Measurements from ENCODE around the gene RPL3. TPM values are rescaled to one million over a fixed set of nuclear protein-coding genes. Genes with fewer than 3 reads are reported as not detected.
"Not testable (repeated sequence)": the region's sequence is repeated elsewhere in the genome, so short reads cannot be mapped to it uniquely, and the experiment has no call there.

The RPL3 gene
- polyA plus RNA-seq, 4 donors: 2,659 to 3,242 (median 3,013) TPM

DNA sequence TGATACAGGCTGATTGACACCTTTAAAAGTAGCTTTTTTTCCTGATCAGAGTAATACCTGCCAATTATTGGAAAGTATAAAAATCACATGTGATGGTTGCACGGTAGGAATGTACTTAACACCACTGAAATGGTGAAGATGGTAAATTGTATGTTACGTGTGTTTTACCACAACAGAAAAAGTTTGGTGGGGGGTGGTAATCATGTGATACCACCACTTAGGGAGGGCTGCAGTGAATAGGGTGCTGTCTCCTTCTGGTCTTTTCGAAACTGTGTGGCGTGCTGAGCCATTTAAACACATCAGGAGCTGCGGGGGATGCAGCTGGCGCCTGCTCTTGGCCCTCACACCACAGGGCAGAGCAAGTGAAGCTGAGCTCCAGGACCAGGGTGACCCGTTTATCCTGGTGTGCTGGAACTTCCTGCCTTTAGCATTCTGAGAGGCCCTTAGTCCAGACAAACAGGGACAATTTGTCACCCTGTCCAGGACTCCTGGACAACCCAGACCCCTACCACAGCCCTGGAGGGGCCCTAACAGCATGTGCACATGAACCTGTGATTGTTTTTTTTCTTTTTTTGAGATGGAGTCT is 33.0 kb upstream of the RPL3 start:
- DNase-seq (ENCODE audit: low read depth in 4 of 4, low spot score in 3 of 4): no peak

DNA sequence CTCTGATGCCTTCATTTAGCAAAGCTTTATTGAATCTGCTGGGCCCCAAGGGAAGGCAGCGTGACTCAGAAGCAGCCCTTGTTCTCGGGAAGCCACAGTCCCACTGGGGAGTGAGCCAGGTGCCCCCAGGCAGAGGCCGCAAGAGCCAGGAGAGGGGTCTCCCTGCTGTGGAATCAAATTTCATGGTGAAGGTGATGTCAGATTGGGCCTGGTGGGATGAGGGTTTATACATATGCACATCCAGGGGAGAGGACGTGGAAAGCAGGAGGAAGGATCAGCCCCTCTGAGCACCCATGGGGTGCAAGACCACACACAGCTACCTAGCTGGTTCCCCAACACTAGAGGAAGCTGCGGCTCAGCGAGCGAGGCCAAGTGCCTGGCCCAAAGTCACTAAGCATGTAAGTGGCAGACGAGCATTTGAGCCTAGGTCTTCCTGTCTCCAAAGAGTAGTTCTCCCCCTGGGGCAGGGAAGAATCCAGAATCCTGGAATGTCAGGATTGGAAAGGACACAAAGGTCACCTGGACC is 32.3 kb upstream of the RPL3 start:
- no peak for DNase-seq (ENCODE audit: low read depth in 4 of 4, low spot score in 3 of 4)

DNA sequence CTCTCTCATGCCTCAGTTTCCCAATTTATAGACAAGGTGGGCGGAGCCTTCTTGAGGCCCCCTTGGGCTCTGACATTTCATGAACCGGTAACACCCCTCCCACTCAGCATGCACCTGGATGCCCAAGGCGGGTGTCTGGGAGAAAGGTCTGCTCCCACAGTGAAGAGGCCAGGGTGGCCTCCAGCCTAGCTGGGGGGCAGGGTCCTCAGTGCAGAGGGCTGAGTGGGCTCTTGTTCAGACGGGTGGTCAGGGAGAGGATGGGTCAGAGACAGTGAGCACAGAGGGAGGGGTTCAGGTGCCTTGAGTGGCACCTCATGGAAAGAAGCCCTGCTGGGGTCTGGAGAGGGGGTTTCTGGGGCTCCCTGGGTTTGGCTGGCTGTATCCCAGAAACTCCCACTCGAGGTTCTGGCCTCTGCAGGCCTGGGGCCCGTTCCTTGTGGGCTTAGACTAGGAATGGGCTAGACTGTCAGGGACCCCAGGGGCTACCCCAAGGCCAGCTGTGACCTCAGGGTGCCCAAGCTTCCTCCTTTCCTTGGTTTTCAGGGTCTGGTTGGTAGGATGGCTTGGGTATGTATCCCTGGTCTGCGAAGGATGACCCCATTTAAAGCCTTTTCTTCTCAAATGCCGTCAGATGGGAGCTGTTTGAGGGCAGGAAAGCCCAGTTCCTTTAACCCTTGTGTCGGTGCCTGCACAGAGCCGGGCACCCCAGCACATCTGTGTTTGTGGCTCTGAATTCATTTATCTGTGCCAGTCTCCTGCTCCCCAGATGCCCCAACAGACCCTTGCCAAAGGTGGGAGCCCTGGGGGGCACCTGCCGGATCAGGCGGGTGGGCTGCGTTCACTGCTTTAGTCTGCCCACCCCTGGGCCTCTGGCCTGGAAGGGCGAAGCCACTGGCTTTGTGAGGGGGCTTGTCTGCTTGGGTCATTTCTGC is 31.6 kb upstream of the RPL3 start:
- no peak for DNase-seq (ENCODE audit: low read depth in 4 of 4, low spot score in 3 of 4)

DNA sequence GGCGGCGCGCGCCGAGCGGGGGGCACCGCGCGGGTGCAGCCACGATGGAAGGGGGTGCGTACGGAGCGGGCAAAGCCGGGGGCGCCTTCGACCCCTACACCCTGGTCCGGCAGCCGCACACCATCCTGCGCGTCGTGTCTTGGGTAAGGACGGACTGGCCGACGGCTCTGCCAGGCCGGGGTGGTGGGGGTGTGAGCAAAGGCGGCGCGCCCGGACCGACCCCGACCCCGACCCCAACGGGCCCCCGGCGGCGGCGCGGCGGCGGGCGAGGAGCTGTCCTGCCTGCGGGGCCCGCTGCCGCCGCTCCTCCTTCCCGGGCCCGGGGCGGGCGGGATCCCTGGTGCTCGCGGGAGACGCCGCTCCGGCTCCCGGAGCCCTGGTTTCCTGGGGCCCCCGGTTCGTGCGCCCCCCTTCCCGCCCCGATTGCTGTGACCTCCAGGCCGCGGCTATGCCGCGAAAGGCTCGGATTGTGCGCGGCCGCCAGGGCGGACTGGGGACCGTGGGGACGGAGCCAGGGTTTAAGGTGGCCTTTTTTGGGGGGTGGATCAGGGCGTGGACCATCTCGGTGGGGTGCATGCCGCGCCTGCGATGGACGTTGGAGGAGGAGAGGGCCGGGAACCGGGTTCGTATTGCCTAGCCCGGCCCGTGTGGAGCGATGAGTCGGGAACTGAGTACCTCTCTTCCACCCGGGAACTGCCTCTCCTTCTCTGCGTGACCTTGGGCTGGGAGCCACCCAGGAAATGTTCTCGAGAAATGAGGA is 30.7 kb upstream of the RPL3 start, which contains the start of gene SYNGR1:
Gene SYNGR1 (plus strand): TSS at position 25 of the 760 bp plus-strand sequence. CDS start 20 bp downstream, at position 45.
- DNase-seq (ENCODE audit: low read depth in 4 of 4, low spot score in 3 of 4): no peak

DNA sequence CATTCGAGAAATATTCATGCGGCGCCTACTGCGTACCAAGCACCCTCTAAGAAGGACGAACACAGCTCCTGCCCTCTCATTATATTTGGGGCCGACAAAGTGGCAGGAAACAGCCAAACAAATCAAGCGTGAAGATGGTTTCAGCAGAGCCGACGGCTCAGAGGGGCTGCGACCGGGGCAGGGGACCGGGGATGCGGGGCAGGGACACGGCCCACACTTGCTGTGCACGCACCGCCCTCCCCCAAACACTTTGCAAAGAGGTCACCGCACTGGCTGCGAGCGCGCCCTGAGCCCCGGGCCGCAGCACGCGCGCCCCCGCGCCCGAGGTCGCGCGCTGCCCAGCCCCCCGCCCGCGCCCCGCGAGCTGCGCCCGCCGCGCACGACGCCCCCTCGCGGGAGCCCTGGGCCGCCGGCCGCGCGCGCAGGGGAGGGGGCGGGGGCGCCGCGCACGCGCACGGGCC is 30.1 kb upstream of the RPL3 start:
- DNase-seq (ENCODE audit: low read depth in 4 of 4, low spot score in 3 of 4): peak in 1 of 4 donors; percentile 27

DNA sequence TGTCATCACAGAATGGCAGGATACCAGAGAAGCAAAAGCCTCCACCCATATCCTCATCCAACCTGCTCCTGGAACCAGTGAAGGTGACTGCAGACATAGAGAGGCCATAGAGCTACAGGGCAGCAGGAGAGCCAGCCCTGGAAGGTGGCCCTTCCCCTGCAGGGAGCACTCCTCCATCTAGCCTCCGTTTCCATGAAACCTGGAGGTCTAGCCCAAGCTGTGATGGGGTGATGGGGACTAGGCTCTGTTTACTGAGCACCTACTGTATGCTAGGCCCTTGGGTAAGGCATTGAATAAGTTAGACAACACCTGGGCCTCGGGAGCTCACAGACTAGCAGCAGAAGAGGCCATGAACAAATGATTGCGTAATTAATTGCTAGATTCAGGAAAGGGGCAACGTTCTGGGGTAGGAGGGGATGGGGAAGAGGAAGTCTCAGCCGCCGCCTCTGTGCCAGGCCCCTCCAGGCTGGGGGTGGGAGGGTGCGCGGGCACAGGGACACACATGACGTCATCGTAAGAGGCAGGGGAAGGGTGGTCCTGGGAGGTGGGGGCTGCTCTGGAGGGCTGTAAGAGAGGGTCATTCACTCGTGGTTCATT is 29.6 kb upstream of the RPL3 start:
- DNase-seq (ENCODE audit: low read depth in 4 of 4, low spot score in 3 of 4): no peak

DNA sequence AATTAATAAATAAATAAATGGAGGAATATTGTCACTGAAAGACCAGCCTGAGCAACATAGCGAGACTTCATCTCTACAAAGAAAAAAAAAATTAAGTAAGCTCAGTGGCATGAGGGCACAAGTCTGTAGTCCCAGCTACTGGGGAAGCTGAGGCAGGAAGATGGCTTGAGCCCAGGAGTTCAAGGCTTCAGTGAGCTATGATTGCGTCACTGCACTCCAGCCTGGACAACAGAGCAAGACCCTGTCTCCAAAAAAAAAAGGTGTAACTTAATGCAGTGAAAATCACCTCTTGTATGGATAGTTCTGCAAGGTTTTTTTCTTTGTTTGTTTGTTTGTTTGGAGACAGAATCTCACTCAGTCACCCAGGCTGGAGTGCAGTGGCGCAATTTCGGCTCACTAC is 25.8 kb upstream of the RPL3 start:
- DNase-seq (ENCODE audit: low read depth in 4 of 4, low spot score in 3 of 4): no peak

DNA sequence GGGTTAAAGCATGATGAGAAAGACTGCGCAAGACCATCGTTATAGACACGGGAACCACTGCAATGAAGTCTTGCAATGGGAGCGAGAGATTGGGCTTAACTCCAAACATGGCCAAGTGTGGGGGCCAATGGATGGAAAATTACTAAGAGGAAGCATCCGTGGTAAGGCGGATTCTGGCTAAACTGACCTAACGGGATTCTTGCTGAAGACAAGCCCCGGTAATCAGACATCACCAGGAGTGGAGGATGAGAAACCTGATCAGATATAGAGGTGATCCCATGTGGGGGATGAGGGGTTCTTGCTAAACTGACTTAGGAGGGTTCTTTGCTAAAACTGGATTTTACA is 24.6 kb upstream of the RPL3 start:
- no peak for DNase-seq (ENCODE audit: low read depth in 4 of 4, low spot score in 3 of 4)

DNA sequence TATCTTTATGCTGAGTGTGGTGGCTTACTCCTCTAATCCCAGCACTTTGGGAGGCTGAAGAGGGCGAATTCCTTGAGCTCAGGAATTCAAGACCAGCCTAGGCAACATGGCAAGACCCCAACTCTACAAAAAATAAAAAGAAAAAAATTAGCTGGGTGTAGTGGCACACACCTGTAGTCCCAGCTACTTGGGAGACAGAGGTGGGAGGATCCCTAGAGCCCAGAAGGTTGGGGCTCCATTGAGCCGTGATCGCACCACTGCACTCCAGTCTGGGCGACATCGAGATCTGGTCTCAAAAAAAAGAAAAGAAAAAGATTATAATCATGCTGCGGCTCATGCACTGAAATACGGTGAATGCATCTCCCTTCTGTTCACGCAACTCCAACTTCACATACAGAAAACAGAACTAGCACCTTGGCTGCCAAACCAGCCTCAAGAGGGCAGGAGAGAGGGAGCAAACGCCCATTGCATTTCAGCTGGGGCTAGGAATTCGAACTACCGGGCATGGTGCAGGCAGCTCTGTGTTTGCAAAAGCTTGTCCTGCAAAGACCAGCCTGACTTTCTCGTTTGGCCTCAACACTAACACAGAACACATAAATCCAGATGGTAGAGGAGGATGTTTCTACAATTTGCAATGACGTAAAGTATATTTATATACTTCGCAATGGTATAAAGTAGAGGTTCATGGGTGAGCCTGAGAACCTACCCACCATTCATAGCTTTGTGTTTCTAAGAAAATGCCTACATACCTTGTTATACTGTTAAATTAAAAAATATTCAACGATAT is 24.0 kb upstream of the RPL3 start:
- DNase-seq (ENCODE audit: low read depth in 4 of 4, low spot score in 3 of 4): no peak

DNA sequence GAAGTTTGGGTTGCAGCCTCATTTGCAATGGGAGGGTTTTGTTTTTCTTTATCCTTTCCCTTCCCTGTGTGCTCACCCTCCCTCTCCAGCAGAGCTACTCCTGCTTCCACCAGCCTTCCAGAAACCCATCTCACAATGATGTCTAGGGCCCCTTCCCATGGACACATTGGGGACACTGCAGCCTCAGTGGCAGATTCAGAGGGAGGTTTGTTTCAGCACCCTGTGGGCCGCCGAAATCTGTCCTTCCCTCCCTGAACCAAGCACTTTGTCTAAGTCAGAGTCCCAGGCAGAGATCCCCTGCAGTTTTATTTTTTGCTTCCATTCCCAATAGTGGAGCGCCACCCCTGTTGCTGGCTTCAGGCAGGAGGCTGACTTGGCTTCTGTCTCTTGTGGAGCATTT is 21.8 kb upstream of the RPL3 start:
- no peak for DNase-seq (ENCODE audit: low read depth in 4 of 4, low spot score in 3 of 4)

DNA sequence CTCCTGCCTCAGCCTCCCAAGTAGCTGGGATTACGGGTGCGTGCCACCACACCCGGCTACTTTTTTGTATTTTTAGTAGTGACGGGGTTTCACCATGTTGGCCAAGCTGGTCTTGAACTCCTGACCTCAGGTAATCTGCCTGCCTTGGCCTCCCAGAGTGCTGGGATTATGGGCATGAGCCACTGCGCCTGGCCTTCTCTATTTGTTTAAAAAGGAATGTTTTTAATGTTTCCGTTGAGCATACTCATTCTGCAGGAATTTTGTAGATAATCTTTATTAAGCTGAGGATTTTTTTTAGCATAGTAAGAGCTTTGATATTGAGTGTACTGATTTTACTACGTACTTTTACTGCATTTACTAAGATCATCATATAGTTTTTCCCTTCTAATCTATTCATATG is 20.4 kb upstream of the RPL3 start:
- not testable (repeated sequence) for DNase-seq (ENCODE audit: low read depth in 4 of 4, low spot score in 3 of 4)

DNA sequence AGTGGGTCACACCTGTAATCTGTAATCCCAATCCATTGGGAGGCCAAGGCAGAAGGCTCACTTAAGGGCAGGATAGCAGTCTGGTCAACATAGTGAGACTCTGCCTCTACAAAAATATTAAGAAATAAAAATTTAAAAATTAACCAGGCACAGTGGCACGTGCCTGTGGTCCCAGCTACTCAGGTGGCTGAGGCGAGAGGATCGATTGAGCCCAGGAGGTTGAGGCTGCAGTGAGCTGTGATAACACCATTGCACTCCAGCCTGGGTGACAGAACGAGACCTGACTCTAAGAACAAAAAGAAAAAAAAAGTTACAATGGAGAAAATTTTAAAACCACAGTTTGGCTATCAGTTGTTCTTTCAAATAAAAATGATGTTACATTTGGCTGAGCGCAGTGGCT is 17.0 kb upstream of the RPL3 start:
- DNase-seq (ENCODE audit: low read depth in 4 of 4, low spot score in 3 of 4): no peak

DNA sequence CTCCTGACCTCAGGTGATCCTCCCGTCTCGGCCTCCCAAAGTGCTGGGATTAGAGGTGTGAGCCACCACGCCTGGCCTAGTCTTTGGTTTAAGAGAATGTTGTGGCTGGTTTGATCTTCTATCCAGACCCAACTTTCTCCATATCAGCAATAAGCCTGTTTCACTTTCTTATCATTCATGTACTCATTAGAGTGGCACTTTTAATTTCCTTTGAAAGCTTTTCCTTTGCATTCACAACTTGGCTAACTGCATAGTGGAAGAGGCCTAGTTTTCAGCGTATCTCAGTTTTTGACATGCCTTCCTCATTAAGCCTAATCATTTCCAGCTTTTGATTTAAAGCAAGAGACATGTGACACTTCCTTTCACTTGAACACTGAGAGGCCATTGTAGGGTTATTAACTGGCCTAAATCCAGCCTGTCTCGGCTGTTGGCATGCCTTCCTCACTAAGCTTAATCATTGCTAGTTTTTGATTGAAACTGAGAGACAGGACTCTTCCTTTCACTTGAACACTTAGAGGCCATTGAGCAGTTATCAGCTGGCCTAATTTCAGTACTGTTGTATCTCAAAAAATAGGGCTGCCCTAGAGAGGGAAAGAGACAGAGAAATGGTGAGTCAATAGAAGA is 13.1 kb upstream of the RPL3 start:
- DNase-seq (ENCODE audit: low read depth in 4 of 4, low spot score in 3 of 4): no peak

DNA sequence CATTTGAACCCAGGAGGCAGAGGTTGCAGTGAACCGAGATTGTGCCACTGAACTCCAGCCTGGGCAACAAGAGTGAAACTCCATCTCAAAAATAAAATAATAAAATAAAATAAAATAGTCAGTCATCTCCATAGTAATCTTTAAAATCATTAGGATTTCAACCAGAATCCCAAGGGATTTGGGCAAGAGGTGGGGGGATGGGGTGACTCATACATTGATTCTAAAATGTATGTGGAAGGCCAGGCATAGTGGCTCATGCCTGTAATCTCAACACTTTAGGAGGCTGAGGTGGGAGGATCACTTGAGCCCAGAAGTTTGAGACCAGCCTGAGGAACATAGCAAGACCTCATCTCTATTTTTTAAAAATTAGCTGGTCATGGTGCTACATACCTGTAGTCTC is 11.1 kb upstream of the RPL3 start:
- not testable (repeated sequence) for DNase-seq (ENCODE audit: low read depth in 4 of 4, low spot score in 3 of 4)

DNA sequence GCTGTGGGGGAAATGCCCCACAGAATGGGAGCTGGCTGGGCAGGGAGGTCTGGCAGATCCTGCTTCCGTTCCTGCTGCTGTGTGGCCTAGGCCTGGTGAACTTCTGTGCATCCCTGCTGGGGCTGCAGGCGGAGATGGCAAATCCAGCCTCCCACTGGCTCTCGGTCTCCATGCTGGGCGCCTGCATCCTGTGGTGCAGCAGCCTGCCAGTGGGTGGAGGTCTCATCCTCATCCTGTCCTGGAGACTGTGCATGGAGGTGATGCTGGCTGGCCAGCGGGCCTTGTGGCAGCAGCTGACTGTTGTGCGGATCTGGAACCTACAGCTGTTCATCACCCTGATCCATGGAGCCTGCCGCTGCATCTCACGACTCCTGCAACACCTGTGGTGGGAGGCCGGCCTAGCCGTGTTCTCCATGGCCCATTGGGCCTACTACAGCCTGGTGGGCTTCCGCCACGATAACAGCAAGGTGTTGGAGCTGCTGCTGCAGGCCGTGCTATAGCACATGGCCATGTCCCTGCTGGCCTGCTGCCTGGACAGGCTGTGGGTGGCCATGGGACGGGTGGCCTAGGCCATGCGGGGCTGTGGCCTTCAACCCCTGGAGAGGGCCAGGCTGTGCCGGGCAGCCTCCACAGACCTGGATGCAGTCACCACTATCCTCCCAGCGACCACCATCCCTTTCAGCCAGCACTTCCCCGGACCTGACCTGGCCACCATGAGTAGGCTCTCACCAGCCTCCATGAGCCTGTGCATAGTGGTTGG is 8.8 kb upstream of the RPL3 start:
- no peak for DNase-seq (ENCODE audit: low read depth in 4 of 4, low spot score in 3 of 4)

DNA sequence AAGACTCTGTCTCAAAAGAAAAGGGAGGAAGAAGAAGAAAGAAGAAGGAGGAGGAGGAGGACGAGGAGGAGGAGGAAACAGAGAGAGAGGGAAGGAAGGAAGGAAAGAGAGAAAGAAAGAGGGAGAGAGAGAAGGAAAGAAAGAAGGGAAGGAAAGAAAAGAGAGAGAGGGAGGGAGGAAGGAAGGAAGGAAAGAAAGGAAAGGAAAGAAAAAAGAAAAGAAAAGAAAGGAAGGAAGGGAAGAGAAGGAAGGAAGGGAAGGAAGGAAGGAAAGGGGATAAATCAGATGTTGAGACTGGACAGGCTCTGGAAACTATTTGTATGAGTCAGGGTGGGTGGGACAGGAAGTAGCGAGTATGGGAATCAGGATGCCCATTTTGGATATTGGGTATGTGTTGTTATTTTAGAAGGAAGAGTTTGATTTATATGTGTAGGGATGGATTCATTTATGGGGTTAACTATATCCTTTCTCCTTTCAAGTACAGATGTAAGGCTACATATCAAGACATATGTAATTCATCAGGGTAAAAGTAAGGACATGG is 6.0 kb upstream of the RPL3 start:
- no peak for DNase-seq (ENCODE audit: low read depth in 4 of 4, low spot score in 3 of 4)

DNA sequence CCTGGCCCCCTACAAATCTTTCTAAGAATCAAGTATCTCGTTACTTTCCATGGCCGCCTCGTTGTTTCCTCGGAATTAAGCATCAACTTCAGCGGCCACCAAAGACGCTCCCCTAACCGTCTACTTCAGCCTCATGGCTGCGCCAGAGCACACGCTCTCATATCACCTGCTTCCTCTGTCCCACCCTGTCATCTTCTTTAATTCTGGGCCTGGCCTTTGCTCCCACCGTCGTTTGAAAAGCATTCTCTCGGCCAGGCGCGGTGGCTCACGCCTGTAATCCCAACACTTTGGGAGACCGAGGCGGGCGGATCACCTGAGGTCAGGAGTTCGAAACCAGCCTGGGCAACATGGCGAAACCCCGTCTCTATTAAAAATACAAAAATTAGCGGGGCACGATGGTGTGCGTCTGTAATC is 1.2 kb upstream of the RPL3 start:
- not testable (repeated sequence) for DNase-seq (ENCODE audit: low read depth in 4 of 4, low spot score in 3 of 4)

DNA sequence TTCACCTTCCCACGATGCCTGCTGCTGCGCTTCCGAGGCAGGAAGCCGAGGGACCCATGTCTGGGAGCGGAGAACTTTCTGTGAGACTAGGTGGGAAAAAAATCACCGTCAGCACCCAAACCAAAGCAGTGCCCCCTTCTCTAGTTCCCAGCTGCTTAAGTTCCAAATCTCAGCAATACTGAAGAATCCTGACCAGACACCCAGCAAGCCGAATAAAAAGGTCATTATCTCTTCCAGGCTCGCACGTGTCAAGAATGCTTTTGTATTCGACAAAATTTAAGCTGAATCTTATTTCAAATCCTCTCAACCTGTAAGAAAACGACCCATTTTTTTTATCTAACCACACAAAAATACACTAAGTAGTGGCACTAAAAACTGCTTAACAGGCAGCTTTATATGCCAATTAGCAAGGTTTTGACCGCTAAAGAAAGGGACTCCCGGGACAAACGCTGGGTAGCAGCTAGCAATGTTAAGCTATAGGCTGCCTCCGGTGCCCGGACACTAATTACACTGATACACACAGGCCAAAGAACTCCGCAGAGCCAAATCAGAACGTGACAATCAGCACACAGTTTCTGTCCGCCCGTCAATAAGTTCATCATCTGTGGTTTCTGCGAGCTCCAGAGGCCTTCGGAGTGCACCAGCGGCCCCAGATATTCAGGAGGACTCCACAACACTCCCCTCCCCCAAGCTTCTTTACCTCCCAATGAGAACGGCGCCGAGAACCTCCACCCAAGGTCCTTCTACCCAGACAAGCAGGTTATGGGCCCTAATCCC is 728 bp downstream of the RPL3 start:
- DNase-seq (ENCODE audit: low read depth in 4 of 4, low spot score in 3 of 4): peak in 1 of 4 donors; percentile 59

Data from left renal pelvis (tissue), 4 donors.